SJCRH30 (cell line): ENCODE measurements around the gene C19orf12. TPM values are rescaled to one million over a fixed set of nuclear protein-coding genes. Genes with fewer than 3 reads are reported as not detected.

Experiments
- DNase-seq, 2 experiments: peaks; one replicate each; pipeline ENCODE4 v3.0.0-alpha.2; 2015 to 2020
- H3K27ac ChIP-seq: fragments of 250-450 bp; sonication (Bioruptor Pico); 2 replicates; pipeline ENCODE4 v1.5.1; 2020; ENCODE audit warnings: mild to moderate bottlenecking, moderate library complexity
- H3K27me3 ChIP-seq: fragments of 250-450 bp; sonication (Bioruptor Pico); 2 replicates; pipeline ENCODE4 v1.5.1; 2020; ENCODE audit warnings: mild to moderate bottlenecking, moderate library complexity
- H3K36me3 ChIP-seq: fragments of 250-450 bp; sonication (Bioruptor Pico); 2 replicates; pipeline ENCODE4 v1.5.1; 2020; ENCODE audit warnings: mild to moderate bottlenecking, moderate library complexity
- H3K4me1 ChIP-seq: fragments of 250-450 bp; sonication (Bioruptor Pico); 2 replicates; pipeline ENCODE4 v1.5.1; 2020; ENCODE audit warnings: mild to moderate bottlenecking, moderate library complexity
- H3K4me3 ChIP-seq: fragments of 250-450 bp; sonication (Bioruptor Pico); 2 replicates; pipeline ENCODE4 v1.5.1; 2020; ENCODE audit warnings: mild to moderate bottlenecking, moderate library complexity
- H3K9me3 ChIP-seq: fragments of 250-450 bp; sonication (Bioruptor Pico); replicated peaks from 2 replicates; pipeline ENCODE4 v1.5.1; 2020; ENCODE audit warnings: mild to moderate bottlenecking, moderate library complexity
- total RNA-seq: library from RNA; depleted of rRNA; stranded (reverse); fragments of >200 nt; shearing (Covaris generic); gene quantifications from 2 replicates; pipeline ENCODE4 v1.2.3, GENCODE V29; 2014; rRNA removed

The C19orf12 gene
- total RNA-seq, 1 experiment from 2014 or later: 26.4 TPM

GRCh38 chr19:29655648-29656335 lies 59.3 kb downstream of the C19orf12 start:
- Histone ChIP-seq H3K4me3 (no peak overlapping the region), H3K27ac (no peak overlapping the region), H3K27me3 (0 out of 2 replicates have a peak, but pooled peaks cover 6% of the 10 kb centered on the region), H3K9me3 (peaks cover 6% of the 10 kb centered on the region; the same call in 1 of the 2 replicates), H3K4me1 (no peaks in the 10 kb centered on the region), H3K36me3 (no peaks in the 10 kb centered on the region)
- DNase-seq: no peak

- no peak overlapping the region for H3K27ac ChIP-seq
- no peaks in the 10 kb centered on the region for H3K4me1 ChIP-seq
- no peak overlapping the region for H3K4me3 ChIP-seq
- no peak for DNase-seq
- H3K9me3 ChIP-seq: peaks cover 6% of the 10 kb centered on the region; the same call in 1 of the 2 replicates
- no peaks in the 10 kb centered on the region for H3K36me3 ChIP-seq
- 0 out of 2 replicates have a peak, but pooled peaks cover 6% of the 10 kb centered on the region for H3K27me3 ChIP-seq
These were observed 61.7 kb downstream of the C19orf12 start for GRCh38 chr19:29653398-29653797.

GRCh38 chr19:29651622-29652394 lies 63.3 kb downstream of the C19orf12 start:
- no peaks in the 10 kb centered on the region for H3K4me1 ChIP-seq
- no peak overlapping the region for H3K4me3 ChIP-seq
- 0 out of 2 replicates have a peak, but pooled peaks cover 6% of the 10 kb centered on the region for H3K27me3 ChIP-seq
- H3K9me3 ChIP-seq: peaks cover 6% of the 10 kb centered on the region; the same call in 1 of the 2 replicates
- H3K27ac ChIP-seq: no peak overlapping the region
- H3K36me3 ChIP-seq: no peaks in the 10 kb centered on the region
- DNase-seq: no peak

GRCh38 chr19:29650772-29651387 lies 64.2 kb downstream of the C19orf12 start:
- Histone ChIP-seq H3K27ac (no peak overlapping the region), H3K4me1 (no peaks in the 10 kb centered on the region), H3K4me3 (no peak overlapping the region), H3K36me3 (no peaks in the 10 kb centered on the region), H3K27me3 (peaks cover 9% of the 10 kb centered on the region; the same call in 1 of the 2 replicates), H3K9me3 (peaks cover 6% of the 10 kb centered on the region; the same call in 1 of the 2 replicates)
- DNase-seq: no peak

Other genes starting within 250 kb of the C19orf12 start
- gene VSTM2B, start 189.3 kb downstream of the C19orf12 start, total RNA-seq: not detected in 2 replicates
- gene POP4, start 109.0 kb downstream of the C19orf12 start, total RNA-seq: 81.1 and 81.9 TPM in 2 replicates
- 1.7 and 2.0 TPM in 2 replicates for gene PLEKHF1, start 49.8 kb downstream of the C19orf12 start, total RNA-seq
- gene CCNE1, start 96.7 kb upstream of the C19orf12 start, total RNA-seq: 66.3 and 72.7 TPM in 2 replicates
- gene URI1, start 227.0 kb upstream of the C19orf12 start, total RNA-seq: 83.1 and 94.9 TPM in 2 replicates